ENCODE results near the gene DNAH11.
"Not testable (repeated sequence)": the region's sequence is repeated elsewhere in the genome, so short reads cannot be mapped to it uniquely, and the experiment has no call there.

DNAH11 gene

GRCh38 chr7:21887353-21887752 lies 344.5 kb downstream of the DNAH11 start:
- no peak for DNase-seq (ENCODE audit: low read depth)

- DNase-seq (ENCODE audit: low read depth), result no peak
These were observed 344.9 kb downstream of the DNAH11 start for GRCh38 chr7:21887779-21888178.

- DNase-seq (ENCODE audit: low read depth), result no peak
These were observed 348.5 kb downstream of the DNAH11 start for GRCh38 chr7:21891291-21891690.

GRCh38 chr7:21893401-21893800 lies 350.6 kb downstream of the DNAH11 start:
- DNase-seq (ENCODE audit: low read depth), result no peak

DNA sequence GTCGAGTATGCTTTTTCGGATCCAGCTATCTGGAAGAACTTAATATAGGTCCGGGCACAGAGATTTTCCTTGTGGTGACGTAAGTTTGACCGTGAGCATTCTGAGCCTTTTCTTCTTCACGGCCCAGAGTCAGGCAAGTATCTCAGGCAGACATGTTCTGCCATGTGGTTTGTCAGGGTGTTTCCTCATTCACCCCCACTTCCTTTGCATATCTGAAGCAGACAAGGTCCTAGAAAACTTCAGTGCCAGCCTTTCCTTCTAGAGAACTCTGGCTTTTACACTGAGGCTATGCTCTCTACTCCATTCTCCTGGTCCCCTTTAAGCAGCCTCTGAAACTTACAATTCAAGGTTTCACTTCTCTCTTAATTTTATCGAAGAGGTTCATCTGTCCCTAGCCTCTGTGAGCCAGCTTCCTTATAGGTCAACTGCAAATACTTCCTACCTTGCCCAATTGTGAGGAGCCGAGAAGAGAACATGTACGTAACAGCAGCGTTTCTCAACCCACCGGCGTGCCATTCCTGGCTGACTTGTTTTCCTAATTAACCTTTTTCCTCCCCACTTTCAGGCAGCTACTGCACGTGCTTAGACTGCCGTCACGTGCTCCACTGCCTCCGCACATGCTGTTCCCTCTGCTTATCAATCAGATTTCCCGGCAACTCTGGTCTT lies 355.6 kb downstream of the DNAH11 start:
- DNase-seq (ENCODE audit: low read depth), result no peak

DNA sequence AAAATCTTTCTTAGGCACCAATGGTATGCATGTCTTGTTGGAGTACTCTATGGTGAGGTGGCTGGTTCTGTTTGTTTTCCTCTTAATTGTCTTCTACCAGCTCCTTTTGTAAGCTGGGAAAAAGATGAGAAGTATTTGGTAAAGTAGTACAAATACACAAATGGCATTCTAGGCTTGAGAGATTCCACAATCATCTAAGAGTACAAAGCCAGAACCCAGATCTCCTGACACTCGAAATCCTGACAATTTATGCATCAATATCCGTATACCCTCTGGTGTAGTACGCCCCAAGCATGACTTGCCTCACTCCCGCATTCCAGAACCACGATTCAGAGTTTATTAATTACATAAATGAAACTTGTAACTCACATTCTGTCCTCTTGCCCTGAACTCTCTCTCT lies 359.4 kb downstream of the DNAH11 start:
- DNase-seq (ENCODE audit: low read depth), result no peak

DNA sequence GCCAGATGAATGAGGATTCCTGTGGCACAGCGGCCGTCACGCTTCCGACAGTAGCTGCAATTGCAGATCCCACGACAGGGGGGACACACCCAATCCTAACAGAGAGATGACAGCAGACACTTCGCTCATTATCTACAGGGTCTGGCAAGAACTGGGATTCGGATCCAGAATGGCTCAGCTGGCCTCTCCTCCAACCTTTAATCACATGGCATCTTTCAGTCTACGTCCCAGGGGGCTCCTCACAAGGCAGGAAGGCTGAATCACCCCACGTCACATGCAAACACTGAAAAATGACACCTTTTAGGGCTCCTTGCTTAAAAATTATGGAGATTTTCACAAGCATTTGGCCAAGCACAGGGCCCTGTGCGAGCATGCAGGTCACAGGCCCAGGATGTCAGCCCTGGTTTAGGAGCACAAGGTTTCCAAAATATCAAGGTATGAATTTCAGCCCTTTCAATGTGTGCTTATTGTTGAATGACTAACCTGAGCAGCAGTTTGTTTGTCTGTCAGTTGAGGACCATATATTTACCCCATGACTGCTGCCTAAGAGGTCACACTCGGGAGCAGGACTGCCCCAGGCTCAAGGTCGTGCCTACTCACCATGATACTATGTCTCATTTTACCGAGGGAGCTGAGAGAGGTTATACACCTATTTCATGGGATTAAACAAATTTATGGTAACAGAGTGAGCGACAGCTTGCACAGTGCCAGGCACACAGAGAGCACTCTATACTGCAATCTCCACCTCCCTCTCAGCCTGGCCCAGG lies 360.4 kb downstream of the DNAH11 start:
- DNase-seq (ENCODE audit: low read depth), result no peak

- DNase-seq (ENCODE audit: low read depth), result no peak
These were observed 365.9 kb downstream of the DNAH11 start for GRCh38 chr7:21908746-21909145.

- DNase-seq (ENCODE audit: low read depth), result no peak
These were observed 367.4 kb downstream of the DNAH11 start for GRCh38 chr7:21910253-21910652.

GRCh38 chr7:21911341-21911875 lies 368.6 kb downstream of the DNAH11 start:
- no peak for DNase-seq (ENCODE audit: low read depth)

DNA sequence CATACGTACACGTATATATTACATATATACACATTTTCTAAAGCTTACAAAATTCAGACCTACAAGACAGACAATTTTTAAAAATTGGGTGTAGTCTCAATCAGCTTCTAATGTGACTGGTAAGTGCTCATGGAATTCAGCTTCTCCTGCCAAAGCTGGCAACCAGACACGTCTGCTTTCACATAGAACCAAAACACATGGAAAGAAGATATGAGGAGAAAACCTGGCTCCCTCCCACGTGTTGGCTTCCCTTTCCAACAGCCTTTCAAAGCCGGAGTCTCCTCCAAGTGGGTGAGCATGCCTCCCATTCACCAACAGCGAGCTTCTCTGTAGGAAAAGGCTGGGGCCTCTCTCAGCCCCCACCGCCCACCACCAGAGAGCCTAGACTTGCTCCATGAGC lies 369.5 kb downstream of the DNAH11 start:
- DNase-seq (ENCODE audit: low read depth), result no peak

DNA sequence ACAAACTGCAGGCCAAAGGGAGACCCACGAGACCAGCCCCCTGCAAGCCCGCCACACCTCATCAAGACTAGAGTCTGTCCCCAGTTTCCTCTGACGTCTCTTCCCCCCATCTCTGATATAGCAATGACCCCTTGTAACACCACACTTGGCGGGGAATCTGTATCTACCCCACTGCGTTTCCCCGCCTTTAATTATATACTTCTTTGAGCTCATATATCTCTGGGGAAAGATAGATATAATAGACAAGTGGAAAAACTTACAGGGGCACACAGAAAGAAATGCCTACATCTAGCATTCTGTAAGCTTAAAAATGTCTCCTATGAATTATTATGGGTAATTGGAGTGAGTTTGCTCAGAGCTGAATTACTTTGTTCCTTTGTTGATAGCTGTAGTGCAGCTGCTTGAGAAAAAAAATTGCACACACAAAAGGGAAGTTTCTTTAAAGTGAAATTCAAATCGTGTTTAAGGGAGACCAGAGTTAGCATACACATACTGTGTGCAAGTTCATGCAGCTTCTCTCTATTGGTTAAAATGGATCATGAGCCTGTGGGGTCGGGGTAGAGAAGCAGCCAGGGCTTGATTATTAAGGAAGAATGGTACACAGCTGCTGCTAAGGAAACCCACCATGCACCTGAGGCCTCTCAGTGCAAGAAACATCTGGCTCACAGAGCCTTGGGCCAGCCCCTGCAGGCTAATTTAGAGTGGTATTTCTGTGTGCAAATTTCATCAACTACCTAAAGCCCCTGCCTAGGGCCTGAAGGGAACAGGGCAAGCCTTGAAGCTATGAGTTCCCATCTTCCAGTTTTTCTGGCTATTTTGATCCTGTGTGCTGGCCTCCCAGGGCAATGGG lies 370.3 kb downstream of the DNAH11 start:
- no peak for DNase-seq (ENCODE audit: low read depth)

GRCh38 chr7:21914671-21915070 lies 371.8 kb downstream of the DNAH11 start:
- DNase-seq (ENCODE audit: low read depth), result no peak

DNA sequence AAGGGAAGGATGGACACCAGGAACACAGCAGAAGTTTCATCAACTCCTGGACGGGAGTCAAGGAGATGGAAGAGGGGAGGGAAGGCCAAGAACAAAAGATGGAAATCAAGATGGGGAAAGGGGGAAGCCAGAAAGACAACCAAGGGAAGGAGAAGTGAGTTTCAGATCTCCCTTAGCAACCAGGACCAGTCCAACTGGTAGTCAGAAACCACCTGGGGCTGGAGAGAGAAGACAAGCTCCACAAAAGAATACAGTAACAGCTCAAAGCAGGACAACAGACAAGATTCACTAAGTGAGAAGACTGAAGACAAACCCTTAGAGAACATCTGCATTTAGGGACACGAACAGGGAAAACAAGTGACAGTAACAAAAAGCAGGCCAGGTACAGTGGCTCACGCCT lies 372.3 kb downstream of the DNAH11 start:
- DNase-seq (ENCODE audit: low read depth), result no peak

DNA sequence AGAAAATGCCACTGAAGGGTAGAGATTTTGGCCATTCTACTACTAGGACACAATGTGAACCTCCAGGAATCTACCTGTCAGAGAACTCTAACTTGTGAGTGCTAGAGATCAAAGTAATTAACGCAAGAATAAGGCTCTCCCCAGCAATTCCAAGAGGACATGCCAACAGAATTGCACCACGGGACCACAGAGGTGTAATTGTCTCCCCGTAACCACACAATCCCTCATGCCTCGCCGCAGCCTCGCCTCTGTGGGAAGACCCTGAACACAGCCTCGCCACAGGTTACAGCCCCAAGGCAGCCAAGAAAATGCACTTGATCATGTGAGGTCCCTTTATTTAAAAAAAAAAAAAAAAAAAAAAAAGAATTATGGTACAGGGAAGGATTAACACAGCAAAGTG lies 373.3 kb downstream of the DNAH11 start:
- no peak for DNase-seq (ENCODE audit: low read depth)

- DNase-seq (ENCODE audit: low read depth), result no peak
These were observed 373.8 kb downstream of the DNAH11 start for GRCh38 chr7:21916629-21917028.

DNA sequence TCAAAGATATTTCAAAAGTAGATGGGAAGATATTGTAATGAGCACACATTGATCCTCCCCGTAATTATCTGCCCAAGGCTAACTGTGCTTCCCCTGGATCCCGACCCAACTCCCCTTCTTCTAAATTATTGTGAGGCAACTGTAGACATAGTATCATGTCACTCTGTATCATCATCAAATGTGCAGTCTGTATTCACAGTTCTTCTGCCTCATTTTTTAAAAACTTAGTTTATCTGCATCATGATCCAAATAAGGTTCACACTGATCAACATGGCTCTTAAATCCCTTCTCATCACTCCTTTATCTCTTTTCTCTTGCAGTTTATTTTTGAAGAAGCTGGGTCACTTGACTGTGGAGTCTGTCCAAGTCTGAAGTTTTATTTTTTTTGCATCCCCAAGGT lies 375.4 kb downstream of the DNAH11 start:
- no peak for DNase-seq (ENCODE audit: low read depth)

DNA sequence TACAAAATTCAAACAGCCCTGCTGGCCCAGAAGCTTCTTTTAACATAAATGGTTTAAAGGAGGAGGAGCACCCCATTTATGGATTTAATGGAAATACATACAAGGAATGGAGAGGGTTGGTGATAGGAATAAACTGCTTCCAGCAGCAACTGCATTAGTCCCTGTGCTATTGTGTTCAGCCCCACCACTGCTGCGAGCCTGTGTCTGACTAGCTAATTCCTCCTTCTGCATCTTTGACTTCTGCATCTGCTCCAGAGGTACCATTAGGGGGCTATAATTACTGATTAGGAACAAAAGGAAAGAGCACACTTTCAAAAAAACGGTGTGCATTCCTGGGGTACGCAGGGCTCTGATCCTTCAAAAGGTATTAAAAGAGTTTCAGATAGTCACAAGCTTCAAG lies 378.1 kb downstream of the DNAH11 start:
- DNase-seq (ENCODE audit: low read depth), result no peak

DNA sequence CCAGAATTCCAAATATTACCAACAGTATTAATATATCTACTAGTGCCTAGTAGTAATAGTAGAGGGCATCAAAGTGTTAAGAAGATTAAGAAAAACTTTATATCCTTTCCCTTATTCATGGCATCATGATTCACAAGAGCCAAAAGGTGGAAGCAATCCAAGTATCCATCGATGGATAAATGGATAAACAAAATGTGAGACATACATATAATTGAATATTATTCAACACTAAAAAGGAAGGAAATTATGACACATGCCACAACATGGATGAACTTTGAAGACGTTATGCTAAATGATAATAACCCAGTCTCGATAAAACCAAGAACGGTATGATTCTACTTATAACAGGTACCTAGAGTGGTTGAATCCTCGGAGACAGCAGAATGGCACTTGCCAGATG lies 379.8 kb downstream of the DNAH11 start:
- no peak for DNase-seq (ENCODE audit: low read depth)

DNA sequence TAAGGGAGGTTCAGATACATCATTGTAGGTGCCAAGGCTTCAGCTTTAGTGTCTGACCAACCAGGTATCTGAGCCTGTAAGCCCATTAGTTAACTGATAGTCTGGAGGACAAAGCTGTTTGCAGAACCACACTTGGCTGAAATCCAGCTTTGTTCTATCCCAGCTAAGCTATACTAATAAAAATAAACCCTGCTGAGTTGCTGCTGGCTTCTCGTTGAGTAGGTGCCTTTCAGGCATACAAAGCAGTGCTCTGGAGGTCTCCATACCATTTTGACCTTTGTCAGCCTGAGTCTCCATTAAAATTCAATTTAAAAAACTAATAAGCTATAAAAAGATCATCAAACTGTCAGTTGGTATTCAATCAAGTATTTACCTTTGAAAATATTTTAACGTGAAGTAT lies 380.8 kb downstream of the DNAH11 start:
- DNase-seq (ENCODE audit: low read depth), result no peak

DNA sequence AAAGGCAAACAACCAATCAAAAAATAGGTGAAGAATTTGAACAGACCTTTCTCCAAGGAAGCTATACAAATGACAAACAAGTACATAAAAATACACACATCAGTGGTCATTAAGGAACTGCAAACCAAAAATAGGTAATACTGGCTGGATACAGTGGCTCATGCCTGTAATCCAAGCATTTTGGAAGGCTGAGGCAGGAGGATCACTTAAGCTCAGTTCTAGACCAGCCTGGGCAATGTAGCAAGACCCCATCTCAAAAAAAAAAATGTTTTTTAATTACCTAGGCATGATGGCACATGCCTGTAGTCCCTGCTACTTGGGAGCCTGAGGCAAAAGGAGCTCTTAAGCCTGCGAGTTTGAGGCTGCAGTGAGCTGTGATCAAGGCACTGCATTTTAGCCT lies 383.6 kb downstream of the DNAH11 start:
- no peak for DNase-seq (ENCODE audit: low read depth)

GRCh38 chr7:21927693-21928092 lies 384.9 kb downstream of the DNAH11 start:
- no peak for DNase-seq (ENCODE audit: low read depth)

DNA sequence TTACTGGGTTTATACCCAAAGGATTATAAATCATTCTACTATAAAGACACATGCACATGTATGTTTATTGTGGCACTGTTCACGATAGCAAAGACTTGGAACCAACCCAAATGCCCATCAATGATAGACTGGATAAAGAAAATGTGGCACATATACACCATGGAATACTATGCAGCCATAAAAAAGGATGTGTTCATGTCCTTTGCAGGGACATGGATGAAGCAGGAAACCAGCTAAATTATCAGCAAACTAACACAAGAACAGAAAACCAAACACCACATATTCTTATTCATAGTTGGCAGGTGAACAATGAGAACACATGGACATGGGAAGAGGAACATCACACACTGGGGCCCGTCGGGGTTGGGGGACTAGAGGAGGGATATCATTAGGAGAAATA lies 390.5 kb downstream of the DNAH11 start:
- DNase-seq (ENCODE audit: low read depth), result not testable (repeated sequence)

All from T follicular helper cell (primary cell).